ENCODE results near the gene TWF2. TPM values are rescaled to one million over a fixed set of nuclear protein-coding genes. Genes with fewer than 3 reads are reported as not detected.

Gene TWF2
- total RNA-seq, 4 donors from 2014 or later: 59.2 to 72.9 (median 60.4) TPM

DNA sequence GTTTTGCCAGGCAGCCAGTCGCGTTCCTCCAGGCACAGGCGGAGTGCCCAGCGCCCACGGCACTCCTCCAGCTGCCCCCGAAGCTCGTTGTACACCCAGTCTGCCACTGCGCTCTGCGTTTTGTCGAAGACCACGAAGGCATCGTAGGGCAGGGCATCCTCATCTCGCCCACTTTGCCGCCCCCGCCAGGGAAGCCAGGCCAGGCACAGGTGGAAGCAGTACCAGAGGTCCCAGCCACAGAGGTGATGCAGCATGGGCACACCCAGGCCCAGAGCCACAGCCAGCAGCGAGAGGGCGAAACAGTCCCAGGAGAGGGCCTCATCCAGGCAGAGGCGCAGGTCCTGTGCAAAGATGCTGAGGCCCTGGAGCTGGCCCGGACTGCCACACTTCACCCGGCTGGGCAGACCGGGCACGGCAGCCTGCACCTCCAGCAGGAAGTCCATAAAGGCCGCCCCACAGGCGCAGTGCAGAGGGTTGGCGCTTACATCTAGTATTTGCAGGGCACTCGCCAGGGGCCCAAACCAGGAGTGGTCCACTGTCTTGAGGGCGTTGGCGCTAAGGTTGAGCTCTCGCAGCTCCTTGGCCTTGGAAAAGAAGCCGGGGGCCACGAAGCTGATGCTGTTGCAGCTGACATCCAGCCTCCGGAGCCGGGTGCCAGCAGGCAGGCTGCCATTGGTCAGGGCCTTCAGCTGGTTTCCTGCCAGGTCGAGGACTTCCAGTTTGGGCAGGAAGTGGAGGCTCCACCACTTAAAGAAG lies 17.2 kb downstream of the TWF2 start:
- 82 to 90% methylated on average over 27 to 34 of the region's 34 CpGs for WGBS, 2 donors
- no peak overlapping the region for H3K4me3 ChIP-seq

GRCh38 chr3:52221141-52221562 lies 17.8 kb downstream of the TWF2 start:
- no peak for DNase-seq (ENCODE audit: low spot score in 2 of 2)
- WGBS, 2 donors: 92 to 94% methylated on average over 17 to 27 of the region's 27 CpGs
- Histone ChIP-seq H3K9me3 (no peaks in the 10 kb centered on the region), H3K27me3 (no peaks in the 10 kb centered on the region), H3K4me1 (peaks cover 0 to 37% (median 14%) of the 10 kb centered on the region in 4 donors), H3K27ac (no peak overlapping the region), H3K4me3 (no peak overlapping the region), H3K36me3 (peaks cover 0 to 9% (median 0%) of the 10 kb centered on the region in 3 donors)
- TF ChIP-seq EP300 (IDR thresholded peaks at IDR 0.05): no peak
- no peak for TF ChIP-seq POLR2A (IDR thresholded peaks at IDR 0.05)
- TF ChIP-seq CTCF (IDR thresholded peaks at IDR 0.05): no peak

More for the DNA sequence above, 17.2 kb downstream of the TWF2 start:
- no peak overlapping the region for H3K27ac ChIP-seq
- peaks cover 0 to 37% (median 10%) of the 10 kb centered on the region in 4 donors for H3K4me1 ChIP-seq
- DNase-seq (ENCODE audit: low spot score in 2 of 2): no peak
- no peaks in the 10 kb centered on the region for H3K27me3 ChIP-seq
- no peaks in the 10 kb centered on the region for H3K9me3 ChIP-seq
- TF ChIP-seq EP300 (IDR thresholded peaks at IDR 0.05) (no peak), POLR2A (IDR thresholded peaks at IDR 0.05) (no peak), CTCF (IDR thresholded peaks at IDR 0.05) (no peak)
- H3K36me3 ChIP-seq: peaks cover 0 to 9% (median 0%) of the 10 kb centered on the region in 3 donors

GRCh38 chr3:52220380-52221026 lies 18.5 kb downstream of the TWF2 start:
- Histone ChIP-seq H3K27me3 (no peaks in the 10 kb centered on the region), H3K9me3 (no peaks in the 10 kb centered on the region), H3K36me3 (peaks cover 0 to 11% (median 0%) of the 10 kb centered on the region in 3 donors), H3K4me3 (no peak overlapping the region), H3K27ac (no peak overlapping the region), H3K4me1 (peaks cover 0 to 35% (median 15%) of the 10 kb centered on the region in 4 donors)
- TF ChIP-seq CTCF (IDR thresholded peaks at IDR 0.05) (peak; percentile 85 to 97 (median 89)), EP300 (IDR thresholded peaks at IDR 0.05) (peak in 1 of 2 donors; percentile 42), POLR2A (IDR thresholded peaks at IDR 0.05) (no peak)
- peak; percentile 82 to 90 for DNase-seq (ENCODE audit: low spot score in 2 of 2)
- WGBS, 2 donors: 24 to 32% methylated on average over 8 to 9 of the region's 9 CpGs

GRCh38 chr3:52218937-52219650 lies 19.9 kb downstream of the TWF2 start:
- TF ChIP-seq POLR2A (IDR thresholded peaks at IDR 0.05) (no peak), EP300 (IDR thresholded peaks at IDR 0.05) (no peak), CTCF (IDR thresholded peaks at IDR 0.05) (no peak)
- 54 to 56% methylated on average over 5 to 6 of the region's 6 CpGs for WGBS, 2 donors
- H3K4me1 ChIP-seq: peaks cover 0 to 35% (median 15%) of the 10 kb centered on the region in 4 donors
- no peak for DNase-seq (ENCODE audit: low spot score in 2 of 2)
- peaks cover 0 to 25% (median 0%) of the 10 kb centered on the region in 3 donors for H3K36me3 ChIP-seq
- no peak overlapping the region for H3K4me3 ChIP-seq
- H3K27me3 ChIP-seq: no peaks in the 10 kb centered on the region
- H3K27ac ChIP-seq: peak overlapping the region in 2 of 4 donors; percentile 29 to 34
- no peaks in the 10 kb centered on the region for H3K9me3 ChIP-seq

Data from tibial nerve (tissue), 4 donors.